GM12873 (cell line): ENCODE results near the gene SSRP1.

ENCODE experiments used
- CTCF ChIP-seq: IDR thresholded peaks from 2 replicates; pipeline ENCODE4 v1.5.1; 2012; ENCODE audit warnings: low read depth, mild to moderate bottlenecking, moderate library complexity, low read length, control low read depth; ENCODE audit not compliant: insufficient read depth; ENCODE audit errors: missing control alignments

SSRP1 gene

GRCh38 chr11:57343825-57344224, 8.1 kb upstream of the SSRP1 start:
- no peak for TF ChIP-seq CTCF

GRCh38 chr11:57342702-57343101, 7.0 kb upstream of the SSRP1 start:
- TF ChIP-seq CTCF: no peak

GRCh38 chr11:57341250-57341808, 5.6 kb upstream of the SSRP1 start:
- TF ChIP-seq CTCF: no peak

- no peak for TF ChIP-seq CTCF
Observed at GRCh38 chr11:57340039-57340615, 4.4 kb upstream of the SSRP1 start.

- TF ChIP-seq CTCF: no peak
Observed at GRCh38 chr11:57339328-57339727, 3.6 kb upstream of the SSRP1 start.

- TF ChIP-seq CTCF: no peak
Observed at GRCh38 chr11:57338142-57338541, 2.5 kb upstream of the SSRP1 start, which contains the start of gene P2RX3. P2RX3 (plus strand) TSS chr11:57338352; CDS start chr11:57338551, 199 bp downstream.

GRCh38 chr11:57336111-57336666, 497 bp upstream of the SSRP1 start:
- TF ChIP-seq CTCF: no peak
